SK-N-SH treated with all-trans-retinoic acid at 6 μM for 48 hours (cell line): ENCODE data around the gene SFXN1.

Experiments
- ATAC-seq: fragments of 200-7000 bp; cut with Tn5 transposase; 3 replicates; pipeline ENCODE4 v1.9.1; 2020; ENCODE audit warnings: mild to moderate bottlenecking, moderate library complexity
- ARNTL ChIP-seq: fragments of 450-650 bp; formaldehyde crosslinking; IDR thresholded peaks from 2 replicates; pipeline ENCODE4 v1.5.0; 2020; ENCODE audit warnings: low read depth, mild to moderate bottlenecking, moderate library complexity, borderline replicate concordance
- BACH2 ChIP-seq: fragments of 250-450 bp; sonication (Bioruptor Pico); IDR thresholded peaks from 2 replicates; pipeline ENCODE4 v1.9.0; 2021; ENCODE audit warnings: mild to moderate bottlenecking, borderline replicate concordance
- CREB5 ChIP-seq: fragments of 250-450 bp; sonication (Bioruptor Pico); IDR thresholded peaks from 2 replicates; pipeline ENCODE4 v1.5.1; 2020; ENCODE audit warnings: low read depth, mild to moderate bottlenecking, moderate library complexity
- CSDC2 ChIP-seq: fragments of 250-450 bp; sonication (Bioruptor Pico); IDR thresholded peaks from 2 replicates; pipeline ENCODE4 v1.5.0; 2020; ENCODE audit warnings: mild to moderate bottlenecking, moderate library complexity
- CSRNP3 ChIP-seq: fragments of 250-450 bp; sonication (Bioruptor Pico); IDR thresholded peaks from 2 replicates; pipeline ENCODE4 v1.5.1; 2021; ENCODE audit warnings: mild to moderate bottlenecking, moderate library complexity
- ESRRG ChIP-seq: fragments of 250-450 bp; sonication (Bioruptor Pico); IDR thresholded peaks from 2 replicates; pipeline ENCODE4 v1.6.1; 2021; ENCODE audit warnings: mild to moderate bottlenecking
- GLIS3 ChIP-seq: fragments of 250-450 bp; sonication (Bioruptor Pico); IDR thresholded peaks from 2 replicates; pipeline ENCODE4 v1.5.0; 2020; ENCODE audit warnings: mild to moderate bottlenecking, moderate library complexity
- ISL1 ChIP-seq: fragments of 250-450 bp; sonication (Bioruptor Pico); IDR thresholded peaks from 2 replicates; pipeline ENCODE4 v2.1.2; 2022; ENCODE audit warnings: mild to moderate bottlenecking, moderate library complexity
- OSR1 ChIP-seq: fragments of 250-450 bp; sonication (Bioruptor Pico); IDR thresholded peaks from 2 replicates; pipeline ENCODE4 v1.8.0; 2022; ENCODE audit warnings: moderate library complexity, mild to moderate bottlenecking, inconsistent platforms
- PATZ1 ChIP-seq: fragments of 250-450 bp; sonication (Bioruptor Pico); IDR thresholded peaks from 2 replicates; pipeline ENCODE4 v1.8.0; 2020; ENCODE audit warnings: mild to moderate bottlenecking, moderate library complexity, borderline replicate concordance
- POU6F1 ChIP-seq: fragments of 250-450 bp; sonication (Bioruptor Pico); IDR thresholded peaks from 2 replicates; pipeline ENCODE4 v1.8.0; 2021; ENCODE audit warnings: low read depth, mild to moderate bottlenecking, moderate library complexity, borderline replicate concordance
- PPARA ChIP-seq: fragments of 250-450 bp; sonication (Bioruptor Pico); IDR thresholded peaks from 2 replicates; pipeline ENCODE4 v1.5.0; 2020; ENCODE audit warnings: mild to moderate bottlenecking, borderline replicate concordance
- RARB ChIP-seq: fragments of 250-450 bp; sonication (Bioruptor Pico); IDR thresholded peaks from 2 replicates; pipeline ENCODE4 v1.8.0; 2021; ENCODE audit warnings: mild to moderate bottlenecking, moderate library complexity
- SNAI2 ChIP-seq: fragments of 250-450 bp; sonication (Bioruptor Pico); IDR thresholded peaks from 2 replicates; pipeline ENCODE4 v1.5.0; 2020; ENCODE audit warnings: mild to moderate bottlenecking, moderate library complexity
- TCF4 ChIP-seq: fragments of 250-450 bp; sonication (Bioruptor Pico); IDR thresholded peaks from 2 replicates; pipeline ENCODE4 v1.8.0; 2021; ENCODE audit warnings: mild to moderate bottlenecking, moderate library complexity, borderline replicate concordance
- TOX ChIP-seq: fragments of 250-450 bp; sonication (Bioruptor Pico); IDR thresholded peaks from 2 replicates; pipeline ENCODE4 v1.8.0; 2021; ENCODE audit warnings: mild to moderate bottlenecking, moderate library complexity, borderline replicate concordance
- ZC3H10 ChIP-seq: fragments of 250-450 bp; sonication (Bioruptor Pico); IDR thresholded peaks from 2 replicates; pipeline ENCODE4 v1.5.1; 2021; ENCODE audit warnings: mild to moderate bottlenecking, moderate library complexity
- ZFP3 ChIP-seq: fragments of 250-450 bp; sonication (Bioruptor Pico); IDR thresholded peaks from 2 replicates; pipeline ENCODE4 v1.5.0; 2020; ENCODE audit warnings: mild to moderate bottlenecking, moderate library complexity
- ZFP30 ChIP-seq: fragments of 450-650 bp; formaldehyde crosslinking; IDR thresholded peaks from 2 replicates; pipeline ENCODE4 v1.5.0; 2022; ENCODE audit warnings: mild to moderate bottlenecking, moderate library complexity
- ZNF565 ChIP-seq: fragments of 450-650 bp; formaldehyde crosslinking; conservative IDR thresholded peaks from 2 replicates; pipeline ENCODE4 v1.5.0; 2020; ENCODE audit warnings: low read depth, mild to moderate bottlenecking, moderate library complexity
- ZNF70 ChIP-seq: fragments of 450-650 bp; formaldehyde crosslinking; IDR thresholded peaks from 2 replicates; pipeline ENCODE4 v1.5.0; 2020; ENCODE audit warnings: mild to moderate bottlenecking, moderate library complexity
- ZNF8 ChIP-seq: fragments of 450-650 bp; formaldehyde crosslinking; IDR thresholded peaks from 2 replicates; pipeline ENCODE4 v1.5.0; 2020; ENCODE audit warnings: mild to moderate bottlenecking, moderate library complexity

Gene SFXN1

GRCh38 chr5:175456105-175456742, 22.1 kb upstream of the SFXN1 start:
- ATAC-seq = no peak
- TF ChIP-seq ISL1 (CRISPR knock-in tag) (no peak), ZNF565 (CRISPR knock-in tag) (no peak), CSRNP3 (CRISPR knock-in tag) (no peak), ZNF70 (no peak), TOX (CRISPR knock-in tag) (no peak), ESRRG (CRISPR knock-in tag) (no peak), CREB5 (CRISPR knock-in tag) (no peak)

GRCh38 chr5:175457466-175457865, 20.9 kb upstream of the SFXN1 start:
- TF ChIP-seq TOX (CRISPR knock-in tag) (no peak), ZNF565 (CRISPR knock-in tag) (no peak), PATZ1 (CRISPR knock-in tag) (no peak), GLIS3 (no peak), ZC3H10 (CRISPR knock-in tag) (no peak), POU6F1 (CRISPR knock-in tag) (no peak), ZFP3 (CRISPR knock-in tag) (no peak), ISL1 (CRISPR knock-in tag) (no peak), PPARA (CRISPR knock-in tag) (no peak), BACH2 (CRISPR knock-in tag) (no peak), CSRNP3 (CRISPR knock-in tag) (no peak), OSR1 (no peak), ZNF70 (no peak), CSDC2 (no peak), RARB (CRISPR knock-in tag) (no peak), ESRRG (CRISPR knock-in tag) (no peak), TCF4 (CRISPR knock-in tag) (no peak), SNAI2 (CRISPR knock-in tag) (no peak), ARNTL (CRISPR knock-in tag) (no peak)
- no peak for ATAC-seq

GRCh38 chr5:175460126-175460525, 18.2 kb upstream of the SFXN1 start:
- peak; percentile 60 for ATAC-seq
- TF ChIP-seq ZNF70 (no peak), ARNTL (CRISPR knock-in tag) (no peak), TOX (CRISPR knock-in tag) (no peak), ZFP30 (no peak), CSRNP3 (CRISPR knock-in tag) (no peak), POU6F1 (CRISPR knock-in tag) (no peak), ZFP3 (CRISPR knock-in tag) (no peak), BACH2 (CRISPR knock-in tag) (no peak), GLIS3 (no peak), ZC3H10 (CRISPR knock-in tag) (no peak), OSR1 (no peak), CREB5 (CRISPR knock-in tag) (no peak), ESRRG (CRISPR knock-in tag) (no peak), TCF4 (CRISPR knock-in tag) (no peak), ZNF8 (CRISPR knock-in tag) (no peak)
